DMS53 treated with DMSO at 0.1 percent for 48 hours (cell line): Measurements from ENCODE around the gene PRRX1.

ENCODE experiments used
- DNase-seq: peaks from one replicate; lab custom pipeline; 2025; ENCODE audit not compliant: unreplicated experiment; lab: John Stamatoyannopoulos, UW

Gene PRRX1

GRCh38 chr1:170691258-170691657 is 27.3 kb downstream of the PRRX1 start:
- DNase-seq, result no peak

DNA sequence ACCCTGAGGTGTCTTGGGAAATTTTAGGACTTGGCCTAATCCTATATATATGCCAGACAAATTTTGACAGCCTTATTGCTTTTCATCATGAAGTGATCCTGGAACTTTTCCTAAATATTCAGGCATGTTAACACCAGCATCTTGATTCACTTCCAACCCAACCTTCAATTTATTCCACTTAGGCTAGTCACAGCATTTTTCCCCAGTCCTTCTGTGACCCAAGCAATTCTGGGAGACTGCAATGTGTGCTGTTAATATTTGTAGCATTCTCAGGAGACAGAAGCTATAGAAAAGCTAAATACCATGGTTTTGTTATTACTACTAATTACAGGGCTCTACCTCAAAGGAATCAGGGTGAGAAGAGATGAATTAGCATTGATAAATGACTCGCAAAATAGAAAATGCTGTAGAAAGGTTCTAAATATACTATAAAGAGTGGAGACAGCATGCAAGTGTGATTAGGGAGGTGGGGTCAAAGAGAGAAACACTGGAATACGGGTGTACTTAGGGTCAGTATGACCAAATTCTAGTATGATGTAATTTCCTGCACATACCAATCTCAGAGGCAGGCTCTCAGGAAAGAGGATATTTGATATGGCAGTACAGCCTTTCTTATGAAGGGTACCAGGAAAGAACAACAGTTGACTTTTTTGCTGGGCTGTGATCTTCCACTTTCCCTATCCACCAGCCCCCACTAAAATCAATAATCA is 29.1 kb downstream of the PRRX1 start:
- DNase-seq, result peak; percentile 23

GRCh38 chr1:170694172-170694926 is 30.4 kb downstream of the PRRX1 start:
- DNase-seq, result no peak

DNA sequence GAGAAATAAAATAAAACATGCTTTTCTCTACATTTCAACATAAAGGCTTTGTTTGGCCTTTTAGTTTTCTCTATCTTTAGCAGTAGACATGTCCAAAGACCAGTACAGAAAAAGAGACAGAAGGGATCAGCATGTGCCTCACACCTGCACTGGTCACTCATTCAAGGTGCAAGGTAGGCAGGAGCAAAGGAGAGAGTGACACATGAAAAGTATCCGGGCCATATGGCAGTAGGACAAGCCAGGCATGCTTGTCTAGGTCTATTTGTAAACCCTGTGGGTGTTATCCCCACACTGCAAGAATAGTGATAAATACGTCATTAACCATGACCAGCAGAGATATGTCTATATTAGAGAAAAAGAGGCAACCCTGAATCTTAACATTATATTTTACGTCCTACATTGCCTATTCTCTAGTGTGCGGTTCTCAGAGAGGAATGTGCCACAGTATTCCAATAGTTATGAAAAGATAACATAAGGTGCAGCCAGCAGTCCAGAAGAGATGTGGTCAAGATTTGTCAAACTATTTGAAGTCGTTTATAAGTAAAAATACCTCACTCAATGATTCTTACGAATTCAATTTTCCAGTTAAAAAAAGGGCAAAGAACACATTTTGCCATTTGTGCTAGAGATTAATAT is 32.1 kb downstream of the PRRX1 start:
- DNase-seq, result no peak

DNA sequence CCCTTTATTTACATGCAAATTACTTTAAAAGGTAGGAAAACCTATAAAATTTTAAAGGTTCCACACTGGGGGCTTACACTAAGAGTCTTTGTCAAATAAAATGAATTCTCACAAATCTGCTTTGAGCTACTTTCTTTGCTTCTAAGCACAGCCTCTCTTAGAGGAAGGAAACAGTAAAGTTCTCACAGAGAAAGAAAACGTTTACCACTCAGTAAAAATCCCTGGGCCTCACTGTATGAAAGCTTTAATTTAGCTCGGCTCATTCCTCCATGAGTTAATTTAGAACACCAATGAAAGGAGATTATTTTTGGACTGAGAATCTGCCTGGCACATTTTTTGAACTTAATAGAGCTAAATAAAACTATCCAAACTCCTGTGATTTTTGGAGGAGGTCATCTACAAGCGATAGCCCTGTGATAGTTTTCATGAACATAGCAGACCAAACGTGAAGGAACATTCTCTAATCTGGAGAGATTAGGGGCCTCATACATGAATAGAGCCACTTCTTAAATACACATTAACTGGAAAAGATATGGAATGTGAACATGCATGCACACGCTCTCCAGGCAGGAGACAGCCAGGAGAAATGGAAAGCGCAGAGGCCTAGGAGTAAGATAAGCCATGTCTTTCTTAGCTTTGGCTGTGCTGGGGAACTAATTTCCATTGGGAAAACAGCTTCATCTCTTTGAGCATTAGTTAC is 32.8 kb downstream of the PRRX1 start:
- DNase-seq, result no peak

GRCh38 chr1:170697316-170697715 is 33.4 kb downstream of the PRRX1 start:
- DNase-seq, result no peak

GRCh38 chr1:170698301-170699275 is 34.7 kb downstream of the PRRX1 start:
- no peak for DNase-seq

GRCh38 chr1:170699696-170700095 is 35.8 kb downstream of the PRRX1 start:
- no peak for DNase-seq

DNA sequence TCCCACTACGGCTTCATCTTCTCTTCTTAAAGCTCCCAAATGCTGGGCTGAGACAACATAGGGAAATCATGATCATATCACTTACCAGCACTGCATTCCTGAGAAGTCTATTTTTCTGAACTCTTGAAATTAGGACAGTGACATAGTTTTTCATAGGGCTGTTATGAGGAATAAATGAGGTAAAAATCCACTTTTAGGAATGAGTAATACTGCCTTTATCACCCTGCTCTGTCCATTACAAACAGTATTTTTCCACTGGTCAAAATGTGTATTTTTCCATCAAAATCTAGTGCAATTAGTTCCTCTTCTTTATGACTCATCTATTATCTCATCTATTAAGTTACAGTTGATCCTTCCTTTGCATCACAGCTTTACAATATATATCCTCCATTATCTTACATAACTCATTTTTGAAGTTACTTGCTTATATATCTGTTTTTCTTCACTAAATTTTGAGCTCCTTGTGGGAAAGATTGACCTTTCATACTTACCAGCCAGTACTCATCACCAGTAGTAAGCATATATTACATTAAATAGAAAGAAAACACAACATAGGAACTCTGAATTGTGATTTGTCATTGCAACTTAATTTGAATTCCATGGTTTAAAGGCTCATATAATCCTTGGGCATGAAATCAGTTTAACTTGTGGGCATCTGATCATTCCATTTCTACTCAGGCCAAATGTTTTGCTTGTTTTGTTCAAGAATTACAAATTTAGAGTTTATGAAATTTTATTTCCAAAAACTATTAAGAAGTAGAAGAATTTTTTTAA is 37.1 kb downstream of the PRRX1 start:
- DNase-seq, result no peak

DNA sequence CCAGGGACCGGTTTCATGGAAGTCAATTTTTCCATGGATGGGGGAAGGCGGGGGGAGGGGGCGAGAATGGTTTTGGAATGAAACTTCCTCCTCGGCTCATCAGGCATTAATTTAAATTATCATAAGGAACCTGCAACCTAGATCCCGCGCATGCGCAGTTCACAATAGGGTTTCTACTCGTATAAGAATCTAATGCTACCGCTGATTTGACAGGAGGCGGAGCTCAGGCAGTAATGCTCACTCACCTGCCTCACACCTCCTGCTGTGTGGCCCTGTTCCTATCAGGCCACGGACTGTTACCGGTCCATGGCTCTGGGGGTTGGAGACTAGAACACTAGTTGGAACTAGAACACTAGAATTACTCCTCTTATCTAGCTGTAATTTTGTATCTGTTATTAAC is 38.0 kb downstream of the PRRX1 start:
- no peak for DNase-seq

DNA sequence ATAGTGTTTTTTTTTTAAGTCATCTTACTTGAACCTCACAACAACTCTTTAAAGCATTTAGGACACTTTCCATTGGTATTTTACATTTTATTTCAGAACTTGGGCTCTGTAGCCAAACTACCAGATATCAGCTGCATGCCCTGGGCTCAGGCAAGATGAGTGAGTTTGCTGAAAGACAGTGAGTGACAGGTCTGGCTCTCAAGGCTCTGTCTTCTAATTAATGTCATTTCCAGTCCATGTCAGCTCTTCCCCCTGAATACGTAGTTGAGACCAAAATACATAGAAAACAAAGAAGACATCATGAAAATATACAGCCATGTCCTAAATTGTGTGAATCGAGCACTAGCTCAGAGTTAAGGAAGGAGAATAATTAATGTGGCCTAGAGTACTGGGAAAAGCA is 39.7 kb downstream of the PRRX1 start:
- no peak for DNase-seq

DNA sequence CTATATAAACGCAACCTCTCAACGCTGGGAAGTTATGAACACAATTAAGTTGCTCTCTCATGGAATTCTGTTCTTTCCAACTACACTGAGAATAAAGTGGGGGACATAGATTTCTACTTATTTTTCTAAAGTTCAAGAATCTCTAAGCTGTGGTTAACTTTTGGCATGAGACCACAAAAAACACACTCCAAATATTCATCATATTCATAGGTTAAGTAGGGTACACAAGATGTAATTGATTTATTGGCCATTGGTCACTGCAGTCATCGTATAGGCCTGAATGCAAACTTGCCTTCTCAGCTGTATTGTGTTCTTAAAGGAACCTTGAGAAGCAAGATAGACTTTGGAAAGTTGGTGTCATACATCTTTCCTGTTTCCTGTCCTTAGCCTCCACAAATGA is 40.3 kb downstream of the PRRX1 start:
- DNase-seq, result no peak

- no peak for DNase-seq
These were observed 42.0 kb downstream of the PRRX1 start for GRCh38 chr1:170705981-170706380.

GRCh38 chr1:170707117-170707516 is 43.2 kb downstream of the PRRX1 start:
- no peak for DNase-seq

DNA sequence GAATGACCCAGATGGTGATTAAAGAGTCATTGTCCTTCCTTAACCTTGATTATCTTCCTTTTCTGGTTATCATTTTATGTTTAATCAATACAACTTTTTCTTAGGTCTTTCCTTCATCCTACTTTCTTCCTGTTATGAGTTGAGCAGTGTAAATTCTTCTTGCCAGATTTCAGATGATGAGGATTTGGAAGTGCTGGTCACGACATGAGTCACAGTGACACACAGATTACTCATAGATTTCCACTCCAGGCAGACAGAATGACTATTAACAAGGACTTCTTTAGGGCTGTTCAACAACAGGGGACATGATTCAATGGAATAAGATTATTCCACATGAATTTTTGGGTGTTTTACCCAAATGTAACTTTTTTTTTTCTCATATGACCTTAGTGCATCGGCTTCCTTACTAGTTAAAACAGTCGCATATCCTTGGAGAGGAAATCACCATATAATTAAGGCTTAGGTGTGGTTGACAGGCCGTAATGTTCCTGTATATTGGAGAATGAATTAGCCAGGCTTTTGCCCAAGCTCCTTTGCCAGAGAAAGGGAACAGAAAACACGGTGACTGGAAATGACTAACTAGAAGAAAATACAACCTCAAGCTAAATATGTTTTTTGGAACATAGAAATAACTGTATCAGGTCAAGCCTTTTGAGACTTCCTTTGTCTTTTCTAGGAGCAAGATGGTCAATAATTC is 44.2 kb downstream of the PRRX1 start:
- DNase-seq, result peak; percentile 25

DNA sequence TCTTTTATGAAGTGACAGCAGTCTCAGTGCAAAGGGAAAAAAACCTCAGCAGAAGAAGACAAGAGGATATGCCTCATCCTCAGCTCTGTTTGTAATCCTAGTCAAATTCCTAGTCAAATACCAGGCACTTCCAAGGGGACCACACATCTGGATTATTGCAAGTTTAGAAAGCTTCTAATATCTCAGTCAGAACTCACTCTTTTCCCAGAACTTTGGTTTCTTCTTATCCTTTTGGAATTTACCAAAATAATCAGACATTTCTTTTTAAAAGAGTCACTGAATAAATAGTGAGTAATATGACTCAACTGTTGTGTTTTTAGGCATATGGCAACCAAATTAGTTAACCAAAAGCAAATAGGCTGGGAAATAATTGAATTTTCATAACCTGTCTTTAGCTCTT is 47.8 kb downstream of the PRRX1 start:
- DNase-seq, result no peak

DNA sequence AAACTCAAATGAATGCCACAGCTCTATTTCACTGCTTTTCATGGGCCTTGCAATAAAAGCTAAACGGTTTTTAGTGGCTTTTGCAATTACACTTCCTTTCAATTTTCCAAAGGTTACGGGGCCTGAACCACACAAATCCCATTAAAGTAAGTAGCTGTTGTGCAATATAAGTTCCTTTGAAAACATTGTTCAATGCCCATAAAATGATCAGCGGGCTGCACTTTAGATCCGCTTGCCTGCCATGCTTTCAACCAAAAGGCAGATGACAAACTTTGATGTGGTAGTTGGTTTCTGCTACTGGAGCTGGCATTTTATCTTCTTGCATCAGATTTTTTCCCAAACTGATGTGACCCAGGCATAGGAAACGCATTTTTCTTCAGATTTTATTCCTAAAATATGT is 50.2 kb downstream of the PRRX1 start:
- no peak for DNase-seq

GRCh38 chr1:170714938-170715337 is 51.0 kb downstream of the PRRX1 start:
- DNase-seq, result no peak

DNA sequence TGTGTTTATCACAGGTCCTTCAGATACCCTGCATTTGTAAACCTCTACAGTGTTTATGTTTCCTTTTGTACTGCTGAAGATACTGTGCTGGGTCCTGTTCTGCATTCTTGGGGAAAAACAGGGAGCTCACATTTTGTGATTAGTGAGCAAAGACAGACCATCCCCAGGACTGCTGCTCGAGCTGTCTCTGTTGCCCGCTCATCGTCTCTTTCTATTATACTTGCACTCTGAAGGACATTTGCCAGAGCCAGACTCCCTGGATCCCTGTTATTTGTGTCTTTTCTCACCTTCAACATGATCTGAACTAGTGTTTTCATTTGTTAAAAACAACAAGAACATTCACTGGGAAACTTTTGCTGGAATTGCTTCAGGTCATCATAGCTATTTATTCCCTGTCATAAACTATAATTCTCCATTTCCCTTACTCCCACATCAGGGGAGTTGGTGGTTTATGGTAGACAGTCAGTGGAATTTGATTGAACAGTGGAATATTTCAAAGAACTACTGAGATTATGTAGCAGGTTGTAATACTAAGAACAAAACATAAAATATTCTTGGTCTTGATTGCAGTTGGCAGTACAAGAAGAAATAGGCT is 53.0 kb downstream of the PRRX1 start:
- no peak for DNase-seq
